Measurements from ENCODE around the gene C2CD3. TPM values are rescaled to one million over a fixed set of nuclear protein-coding genes. Genes with fewer than 3 reads are reported as not detected.
A peak's percentile ranks its signal among the peaks of the same experiment; 100 is the strongest.

Gene C2CD3
- total and polyA plus RNA-seq, 9 of the 15 experiments (the other 6 are each of a cell fraction or from before 2014, with no cell fraction given) = 4.4 to 20.2 (median 15.4) TPM

DNA sequence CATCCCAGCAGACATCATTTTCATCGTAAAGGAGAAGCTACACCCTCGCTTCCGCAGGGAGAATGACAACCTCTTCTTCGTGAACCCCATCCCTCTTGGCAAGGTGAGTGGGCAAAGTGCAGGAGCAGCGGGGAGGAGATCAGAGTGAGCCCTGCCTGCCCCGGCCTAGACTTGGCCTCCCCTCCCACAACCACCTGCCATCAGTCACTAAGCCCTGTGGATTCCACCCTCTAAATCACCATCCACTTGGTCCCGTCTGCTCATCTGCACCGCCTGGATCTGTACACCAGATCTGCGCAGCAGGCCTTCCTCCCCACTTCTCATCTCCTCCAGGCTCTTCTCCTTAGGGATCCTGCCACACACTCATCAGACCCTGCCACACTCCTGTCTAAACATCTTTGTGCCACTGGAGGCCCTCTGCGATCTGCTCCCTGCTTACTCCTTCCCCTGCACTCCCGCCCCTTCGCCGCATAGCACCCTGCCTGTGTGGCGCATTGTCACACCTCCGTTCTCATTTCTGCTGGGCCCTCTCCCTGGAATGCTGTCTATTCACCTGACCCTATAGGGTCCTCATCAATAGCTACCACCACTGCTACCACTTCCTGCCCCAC lies 202.3 kb downstream of the C2CD3 start:
- H3K4me2 ChIP-seq (ENCODE audit: insufficient read depth, low read length) = no peak overlapping the region
- TF ChIP-seq ZBTB33 (CRISPR knock-in tag; IDR thresholded peaks at IDR 0.05) (peak; percentile 54; the same call in 1 of the 2 replicates), KAT7 (CRISPR knock-in tag; IDR thresholded peaks at IDR 0.05; ENCODE audit: borderline replicate concordance) (no peak), POLR2G (IDR thresholded peaks at IDR 0.05; ENCODE audit: low read depth, low read length) (peak; percentile 38; the same call in 1 of the 2 replicates), KLF16 (IDR thresholded peaks at IDR 0.05) (no peak), MED1 (CRISPR knock-in tag; IDR thresholded peaks at IDR 0.05; ENCODE audit: borderline replicate concordance) (no peak)
- TF ChIP-seq, protein P1, sequence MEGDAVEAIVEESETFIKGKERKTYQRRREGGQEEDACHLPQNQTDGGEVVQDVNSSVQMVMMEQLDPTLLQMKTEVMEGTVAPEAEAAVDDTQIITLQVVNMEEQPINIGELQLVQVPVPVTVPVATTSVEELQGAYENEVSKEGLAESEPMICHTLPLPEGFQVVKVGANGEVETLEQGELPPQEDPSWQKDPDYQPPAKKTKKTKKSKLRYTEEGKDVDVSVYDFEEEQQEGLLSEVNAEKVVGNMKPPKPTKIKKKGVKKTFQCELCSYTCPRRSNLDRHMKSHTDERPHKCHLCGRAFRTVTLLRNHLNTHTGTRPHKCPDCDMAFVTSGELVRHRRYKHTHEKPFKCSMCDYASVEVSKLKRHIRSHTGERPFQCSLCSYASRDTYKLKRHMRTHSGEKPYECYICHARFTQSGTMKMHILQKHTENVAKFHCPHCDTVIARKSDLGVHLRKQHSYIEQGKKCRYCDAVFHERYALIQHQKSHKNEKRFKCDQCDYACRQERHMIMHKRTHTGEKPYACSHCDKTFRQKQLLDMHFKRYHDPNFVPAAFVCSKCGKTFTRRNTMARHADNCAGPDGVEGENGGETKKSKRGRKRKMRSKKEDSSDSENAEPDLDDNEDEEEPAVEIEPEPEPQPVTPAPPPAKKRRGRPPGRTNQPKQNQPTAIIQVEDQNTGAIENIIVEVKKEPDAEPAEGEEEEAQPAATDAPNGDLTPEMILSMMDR (IDR thresholded peaks at IDR 0.05 in 2 of 3, conservative IDR thresholded peaks at IDR 0.05 in 1 of 3; ENCODE audit: insufficient read depth in 2 of 3, low read depth in 1 of 3, low read length in 3 of 3) = peak in 1 of 3 experiments; percentile 12; a peak in 1 of 6 replicates
- H3K79me2 ChIP-seq (ENCODE audit: control insufficient read depth, insufficient read depth, low read length) = no peaks in the 10 kb centered on the region
- H3K9ac ChIP-seq (ENCODE audit: insufficient read depth in 1 of 2, low read depth in 2 of 2, low read length in 2 of 2) = 0 out of 4 replicates have a peak overlapping the region, but pooled peaks of 1 of the 2 experiments have one; percentile 4
- in situ Hi-C loops (cut with MboI) (loop anchor here (10.0 kb wide), 1 partner anchor 486 kb away; no protein-coding TSS in a partner anchor), intact Hi-C loops (cut with micrococcal nuclease) (no loop called here)
- H3K27ac ChIP-seq (ENCODE audit: extremely low read depth, low read depth, low read length) = no peak overlapping the region
- BruUV-seq (replicated peaks) = no TSS peak
- CTCF ChIA-PET (ENCODE audit: low intra/inter-chr PET ratio) = no interaction called here
- POLR2A ChIA-PET = interaction anchor here (3.1 kb wide), 1 partner anchor 12 kb away, joined by 27 read pairs; the partner anchor contains the start of gene UCP2
- H4K20me1 ChIP-seq (replicated peaks; ENCODE audit: control insufficient read depth, insufficient read depth, low read length) = 0 out of 2 replicates have a peak, but pooled peaks cover 3% of the 10 kb centered on the region
- no peak overlapping the region for H2AFZ ChIP-seq (ENCODE audit: low read depth, low read length)
- H3K36me3 ChIP-seq (ENCODE audit: control insufficient read depth, insufficient read depth, low read length) = no peaks in the 10 kb centered on the region; the same call in 2 of the 3 replicates
- no peak for FAIRE-seq
- 60% methylated on average over 10 of the region's 15 CpGs for WGBS (ENCODE audit: insufficient coverage, low coverage, missing lambda C conversion rate)
- peaks cover 16% of the 10 kb centered on the region in 2 experiments; a peak in 3 of 5 replicates for H3K4me1 ChIP-seq (replicated peaks in 1 of 2; ENCODE audit: control insufficient read depth in 2 of 2, insufficient read depth in 2 of 2, low read length in 2 of 2)
- no peaks in the 10 kb centered on the region for H3K9me3 ChIP-seq (replicated peaks; ENCODE audit: control insufficient read depth, insufficient read depth, low read depth, low read length)
- ATAC-seq = no peak
- DNase-seq (ENCODE audit: extremely low read depth in 1 of 4, low spot score in 3 of 4) = no peak
- no peaks in the 10 kb centered on the region for H3K9me1 ChIP-seq (ENCODE audit: control insufficient read depth, insufficient read depth, low read length)
- no peak overlapping the region for H3K4me3 ChIP-seq
- H3K27me3 ChIP-seq (ENCODE audit: control insufficient read depth in 2 of 2, insufficient read depth in 2 of 2, low read length in 2 of 2) = no peaks in the 10 kb centered on the region; a peak in 1 of 5 replicates
